Measurements from ENCODE around the gene RNASE4.
"Not testable (repeated sequence)": the region's sequence is repeated elsewhere in the genome, so short reads cannot be mapped to it uniquely, and the experiment has no call there.

DNA sequence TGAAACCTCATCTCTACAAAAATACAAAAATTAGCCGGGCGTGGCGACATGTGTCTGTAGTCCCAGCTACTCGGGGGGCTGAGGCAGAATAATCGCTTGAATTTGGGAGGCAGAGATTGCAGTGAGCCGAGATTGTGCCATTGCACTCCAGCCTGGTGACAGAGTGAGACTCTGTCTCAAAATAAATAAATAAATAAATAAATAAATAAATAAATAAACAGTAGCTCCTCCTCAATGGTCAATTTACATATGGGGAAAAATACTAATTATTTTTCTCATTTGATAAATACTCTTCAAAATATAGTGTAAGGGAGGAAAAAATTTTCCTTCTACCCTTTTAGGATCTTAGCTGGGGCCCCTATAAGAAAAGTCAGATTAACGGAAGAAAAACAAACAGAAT is 53.9 kb downstream of the RNASE4 start:
- TF ChIP-seq, protein P1, sequence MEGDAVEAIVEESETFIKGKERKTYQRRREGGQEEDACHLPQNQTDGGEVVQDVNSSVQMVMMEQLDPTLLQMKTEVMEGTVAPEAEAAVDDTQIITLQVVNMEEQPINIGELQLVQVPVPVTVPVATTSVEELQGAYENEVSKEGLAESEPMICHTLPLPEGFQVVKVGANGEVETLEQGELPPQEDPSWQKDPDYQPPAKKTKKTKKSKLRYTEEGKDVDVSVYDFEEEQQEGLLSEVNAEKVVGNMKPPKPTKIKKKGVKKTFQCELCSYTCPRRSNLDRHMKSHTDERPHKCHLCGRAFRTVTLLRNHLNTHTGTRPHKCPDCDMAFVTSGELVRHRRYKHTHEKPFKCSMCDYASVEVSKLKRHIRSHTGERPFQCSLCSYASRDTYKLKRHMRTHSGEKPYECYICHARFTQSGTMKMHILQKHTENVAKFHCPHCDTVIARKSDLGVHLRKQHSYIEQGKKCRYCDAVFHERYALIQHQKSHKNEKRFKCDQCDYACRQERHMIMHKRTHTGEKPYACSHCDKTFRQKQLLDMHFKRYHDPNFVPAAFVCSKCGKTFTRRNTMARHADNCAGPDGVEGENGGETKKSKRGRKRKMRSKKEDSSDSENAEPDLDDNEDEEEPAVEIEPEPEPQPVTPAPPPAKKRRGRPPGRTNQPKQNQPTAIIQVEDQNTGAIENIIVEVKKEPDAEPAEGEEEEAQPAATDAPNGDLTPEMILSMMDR (IDR thresholded peaks at IDR 0.05; ENCODE audit: insufficient read depth, low read depth, low read length): not testable (repeated sequence)
- TF ChIP-seq EZH2 (IDR thresholded peaks at IDR 0.05; ENCODE audit: insufficient read depth, low read length): not testable (repeated sequence)

Data from astrocyte (in vitro differentiated cells and primary cell).